HL-60/S4 (cell line): ENCODE data around the gene ACOT13.
"Not testable (repeated sequence)": the region's sequence is repeated elsewhere in the genome, so short reads cannot be mapped to it uniquely, and the experiment has no call there.

ENCODE experiments used
- in situ Hi-C: fragments of 300-500 bp; cut with MboI; formaldehyde crosslinking; loops from 2 replicates; pipeline ENCODE4 v1.14.3; 2022; ENCODE audit warnings: low sequenced_read_pairs

The ACOT13 gene

GRCh38 chr6:24720604-24721460 lies 54.0 kb downstream of the ACOT13 start:
- in situ Hi-C loops: no loop called here

- in situ Hi-C loops: no loop called here
These were observed 54.8 kb downstream of the ACOT13 start for GRCh38 chr6:24721461-24722215.

- in situ Hi-C loops: no loop called here
These were observed 56.4 kb downstream of the ACOT13 start for GRCh38 chr6:24723270-24723669.

GRCh38 chr6:24730653-24731052 lies 63.8 kb downstream of the ACOT13 start:
- in situ Hi-C loops: not testable (repeated sequence)

- in situ Hi-C loops: not testable (repeated sequence)
These were observed 64.7 kb downstream of the ACOT13 start for GRCh38 chr6:24731456-24732134.

GRCh38 chr6:24734166-24734565 lies 67.3 kb downstream of the ACOT13 start:
- in situ Hi-C loops: no loop called here

- in situ Hi-C loops: not testable (repeated sequence)
These were observed 67.8 kb downstream of the ACOT13 start for GRCh38 chr6:24734710-24735109.

- in situ Hi-C loops: no loop called here
These were observed 71.9 kb downstream of the ACOT13 start for GRCh38 chr6:24738741-24739140.

- in situ Hi-C loops: no loop called here
These were observed 74.0 kb downstream of the ACOT13 start for GRCh38 chr6:24740861-24741260.

- in situ Hi-C loops: no loop called here
These were observed 75.4 kb downstream of the ACOT13 start for GRCh38 chr6:24742216-24742738.

- in situ Hi-C loops: no loop called here
These were observed 76.5 kb downstream of the ACOT13 start for GRCh38 chr6:24743265-24743943.

GRCh38 chr6:24743944-24744335 lies 77.1 kb downstream of the ACOT13 start:
- in situ Hi-C loops: no loop called here

- in situ Hi-C loops: no loop called here
These were observed 78.0 kb downstream of the ACOT13 start for GRCh38 chr6:24744911-24745310.

- in situ Hi-C loops: no loop called here
These were observed 82.4 kb downstream of the ACOT13 start for GRCh38 chr6:24749297-24749696.

- in situ Hi-C loops: not testable (repeated sequence)
These were observed 84.0 kb downstream of the ACOT13 start for GRCh38 chr6:24750878-24751277.

- in situ Hi-C loops: no loop called here
These were observed 85.6 kb downstream of the ACOT13 start for GRCh38 chr6:24752503-24752902.

GRCh38 chr6:24752917-24753492 lies 86.1 kb downstream of the ACOT13 start:
- in situ Hi-C loops: no loop called here

- in situ Hi-C loops: no loop called here
These were observed 86.7 kb downstream of the ACOT13 start for GRCh38 chr6:24753545-24753944.

GRCh38 chr6:24754378-24754777 lies 87.5 kb downstream of the ACOT13 start:
- in situ Hi-C loops: not testable (repeated sequence)
